HepG2 (cell line): ENCODE results near the gene RBBP5. TPM values are rescaled to one million over a fixed set of nuclear protein-coding genes. Genes with fewer than 3 reads are reported as not detected.

Experiments
- ATAC-seq: fragments of 200-7000 bp; cut with Tn5 transposase; 3 replicates; pipeline ENCODE4 v1.9.1; 2020; ENCODE audit warnings: mild to moderate bottlenecking, moderate library complexity
- BruUV-seq: library from RNA; stranded (reverse); fragments of 400-500 nt; replicated peaks from 2 replicates; lab custom pipeline; 2021; lab: Mats Ljungman, UMichigan
- CTCF ChIA-PET: fragments of 300-600 bp; formaldehyde crosslinking; extraction: SDS; loops from one replicate; lab custom pipeline; 2021; ENCODE audit warnings: low total read pairs, inconsistent platforms, low intra/inter-chr PET ratio; lab: Yijun Ruan, JAX
- POLR2A ChIA-PET: fragments of 350-600 bp; sonication (Branson Sonifier 250); formaldehyde crosslinking; loops from one replicate; lab custom pipeline; 2020; ENCODE audit warnings: antibody characterized with exemption, inconsistent platforms; lab: Yijun Ruan, JAX
- DNase-seq: peaks from one replicate; pipeline ENCODE4 v3.0.0-alpha.2; 2015; ENCODE audit warnings: low spot score
- FAIRE-seq: peaks from 3 replicates; lab custom pipeline; 2011; peaks lifted over from hg19 to GRCh38; lab: Jason Lieb, UNC
- H2AFZ ChIP-seq: one replicate; pipeline ENCODE4 v1.6.1; 2011; ENCODE audit warnings: low read length, inconsistent platforms
- H3K27ac ChIP-seq: fragments of 300-600 bp; 3 replicates; pipeline ENCODE4 v1.8.0; 2011; ENCODE audit warnings: mixed run types, mild to moderate bottlenecking, mixed read lengths, low read length, inconsistent platforms; ENCODE audit not compliant: insufficient read depth; ENCODE audit errors: extremely low read length
- H3K27me3 ChIP-seq, 2 experiments: fragments of 200-600 bp in 1 of 2; 2 replicates in 1 of 2; 3 replicates in 1 of 2; pipeline versions ENCODE4 v1.6.0 to v1.8.0; 2011; ENCODE audit warnings: low read length in 2 of 2, mild to moderate bottlenecking in 2 of 2, moderate library complexity in 2 of 2, inconsistent platforms in 1 of 2; ENCODE audit not compliant: insufficient read depth in 2 of 2, control insufficient read depth in 1 of 2
- H3K36me3 ChIP-seq, 2 experiments: fragments of 200-600 bp in 1 of 2; replicated peaks in 1 of 2; 2 replicates in 1 of 2; 3 replicates in 1 of 2; pipeline versions ENCODE4 v1.5.1 to v1.8.0; 2011; ENCODE audit warnings: low read length in 2 of 2, inconsistent platforms in 1 of 2; ENCODE audit not compliant: insufficient read depth in 2 of 2, control insufficient read depth in 1 of 2
- H3K4me1 ChIP-seq: 2 replicates; pipeline ENCODE4 v1.5.1; 2012; ENCODE audit warnings: low read length, inconsistent platforms; ENCODE audit not compliant: insufficient read depth
- H3K4me2 ChIP-seq: 2 replicates; pipeline ENCODE4 v1.6.0; 2011; ENCODE audit warnings: low read depth, low read length, inconsistent platforms
- H3K4me3 ChIP-seq, 3 experiments: fragments of 200-600 bp in 1 of 3; sonication (generic), shearing (Covaris generic) in 1 of 3; replicated peaks in 1 of 3; 2 replicates each; pipeline ENCODE4 v1.5.1; 2011 to 2016; ENCODE audit warnings: low read length in 3 of 3, inconsistent platforms in 2 of 3, low read depth in 2 of 3, mild to moderate bottlenecking in 2 of 3, control low read depth in 1 of 3, mixed read lengths in 1 of 3; ENCODE audit not compliant: insufficient read depth in 1 of 3
- H3K79me2 ChIP-seq: one replicate; pipeline ENCODE4 v1.6.1; 2011; ENCODE audit warnings: low read length, inconsistent platforms; ENCODE audit not compliant: insufficient read depth
- H3K9ac ChIP-seq: 2 replicates; pipeline ENCODE4 v1.6.0; 2011; ENCODE audit warnings: mild to moderate bottlenecking, low read depth, low read length, inconsistent platforms; ENCODE audit not compliant: insufficient read depth
- H3K9me3 ChIP-seq: 2 replicates; pipeline ENCODE4 v1.5.1; 2012; ENCODE audit warnings: mild to moderate bottlenecking, low read length
- H4K20me1 ChIP-seq: 2 replicates; pipeline ENCODE4 v1.6.0; 2011; ENCODE audit warnings: inconsistent platforms, mild to moderate bottlenecking, low read length, moderate library complexity; ENCODE audit not compliant: insufficient read depth
- JDP2 ChIP-seq: sonication (generic); formaldehyde crosslinking; IDR thresholded peaks from 2 replicates; pipeline ENCODE4 v1.8.1; 2022; ENCODE audit warnings: missing genetic modification reagents, borderline replicate concordance
- NFE2L1 ChIP-seq: sonication (generic); formaldehyde crosslinking; IDR thresholded peaks from 2 replicates; pipeline ENCODE4 v1.4.0; 2020; ENCODE audit warnings: missing genetic modification reagents, mild to moderate bottlenecking, borderline replicate concordance
- SNAPC2 ChIP-seq: sonication (generic); formaldehyde crosslinking; IDR thresholded peaks from 2 replicates; pipeline ENCODE4 v1.8.1; 2022; ENCODE audit warnings: mild to moderate bottlenecking, missing genetic modification reagents
- STAG1 ChIP-seq: sonication (generic); formaldehyde crosslinking; IDR thresholded peaks from 2 replicates; pipeline ENCODE4 v1.4.0; 2020; ENCODE audit warnings: missing genetic modification reagents
- THRA ChIP-seq: sonication (generic); formaldehyde crosslinking; IDR thresholded peaks from 2 replicates; pipeline ENCODE4 v1.4.0; 2020; ENCODE audit warnings: missing genetic modification reagents, borderline replicate concordance
- ZNF24 ChIP-seq: fragments of 450-650 bp; IDR thresholded peaks from 2 replicates; pipeline ENCODE4 v1.6.1; 2017; ENCODE audit warnings: antibody characterized with exemption, mild to moderate bottlenecking
- ZNF576 ChIP-seq: sonication (generic); formaldehyde crosslinking; IDR thresholded peaks from 2 replicates; pipeline ENCODE4 v1.4.0; 2020; ENCODE audit warnings: mild to moderate bottlenecking, missing genetic modification reagents
- WGBS: methylation state at CpG from one replicate; pipeline ENCODE4 v1.1.6; 2017; ENCODE audit warnings: low lambda C conversion rate; 5-methylcytosine and 5-hydroxymethylcytosine counted together
- in situ Hi-C: cut with HindIII; loops from 2 replicates; pipeline ENCODE4 v1.10.0; 2017; ENCODE audit warnings: low pct_unique_long_range_greater_than_20kb; ENCODE audit not compliant: extremely low pct_ligation_motif_present
- intact Hi-C: fragments of 100-400 bp; cut with micrococcal nuclease; formaldehyde crosslinking; loops from one replicate; pipeline ENCODE4 v1.10.0; 2022; ENCODE audit not compliant: unreplicated experiment
- polyA plus RNA-seq, 8 experiments: library from polyadenylated mRNA; depleted of rRNA in 3 of 8; stranded (reverse) in 7 of 8; unstranded in 1 of 8; fragments of >200 nt; fragmentation: Illumina TruSeq in 4 of 8; extraction: Trizol in 4 of 8; gene quantifications; 2 replicates each; pipeline versions ENCODE4 v1.2.1 to v1.2.3, GENCODE V29; 2011 to 2016; ENCODE audit warnings: low read depth in 4 of 8, missing spikeins in 1 of 8, mixed read lengths in 1 of 8; ENCODE audit not compliant: insufficient read depth in 1 of 8
- total RNA-seq, 5 experiments: library from RNA; depleted of rRNA; stranded (reverse); fragments of >200 nt; fragmentation: Illumina TruSeq; extraction: Trizol; gene quantifications; 2 replicates each; pipeline ENCODE4 v1.2.3, GENCODE V29; 2016; ENCODE audit warnings: low read depth in 1 of 5
- TF ChIP-seq, protein P1 (sequence below): sonication (generic); formaldehyde crosslinking; IDR thresholded peaks from 2 replicates; pipeline ENCODE4 v1.4.0; 2020; ENCODE audit warnings: mild to moderate bottlenecking, missing genetic modification reagents

The RBBP5 gene
- total and polyA plus RNA-seq, 2 of the 13 experiments (the other 11 are each of a cell fraction or from before 2014, with no cell fraction given), result 6.6 to 17.1 TPM

DNA sequence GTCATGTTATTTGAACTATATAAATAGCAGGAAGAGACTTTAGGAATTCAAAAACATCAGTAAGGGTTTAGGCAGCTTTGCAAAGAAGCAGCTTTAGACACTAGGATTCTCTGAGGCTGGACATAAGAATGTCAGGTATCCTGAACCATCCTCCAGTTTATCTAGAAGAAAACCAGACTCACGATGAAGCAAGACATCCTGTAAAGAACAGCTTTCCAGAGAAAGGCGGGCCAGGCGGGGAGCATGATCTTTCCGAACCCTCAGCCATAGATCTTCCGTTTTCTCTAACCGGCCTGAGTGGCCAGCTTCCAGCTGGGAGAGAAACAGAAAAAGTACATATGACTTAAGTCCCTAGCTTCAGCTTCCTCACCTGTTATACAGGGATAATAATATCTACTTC is 39.3 kb upstream of the RBBP5 start:
- FAIRE-seq (no peak), ATAC-seq (no peak), DNase-seq (no peak)
- H2AFZ ChIP-seq, result no peak overlapping the region
- H3K27ac ChIP-seq, result no peak overlapping the region
- 97% methylated on average over 6 of the region's 6 CpGs for WGBS
- no peak overlapping the region for H3K9ac ChIP-seq
- H3K4me3 ChIP-seq, result no peak overlapping the region
- peaks cover 12% of the 10 kb centered on the region for H3K9me3 ChIP-seq
- in situ Hi-C loops, result no loop called here
- no peaks in the 10 kb centered on the region for H4K20me1 ChIP-seq
- no TSS peak for BruUV-seq
- POLR2A ChIA-PET, result no interaction called here
- no peaks in the 10 kb centered on the region for H3K27me3 ChIP-seq
- no peaks in the 10 kb centered on the region for H3K4me1 ChIP-seq
- peaks cover 14 to 69% of the 10 kb centered on the region in 2 experiments for H3K36me3 ChIP-seq
- intact Hi-C loops, result no loop called here
- no peak overlapping the region for H3K4me2 ChIP-seq
- CTCF ChIA-PET, result no interaction called here
- H3K79me2 ChIP-seq, result no peaks in the 10 kb centered on the region
- TF ChIP-seq NFE2L1, result no peak
- TF ChIP-seq ZNF24, result no peak
- TF ChIP-seq, protein P1, sequence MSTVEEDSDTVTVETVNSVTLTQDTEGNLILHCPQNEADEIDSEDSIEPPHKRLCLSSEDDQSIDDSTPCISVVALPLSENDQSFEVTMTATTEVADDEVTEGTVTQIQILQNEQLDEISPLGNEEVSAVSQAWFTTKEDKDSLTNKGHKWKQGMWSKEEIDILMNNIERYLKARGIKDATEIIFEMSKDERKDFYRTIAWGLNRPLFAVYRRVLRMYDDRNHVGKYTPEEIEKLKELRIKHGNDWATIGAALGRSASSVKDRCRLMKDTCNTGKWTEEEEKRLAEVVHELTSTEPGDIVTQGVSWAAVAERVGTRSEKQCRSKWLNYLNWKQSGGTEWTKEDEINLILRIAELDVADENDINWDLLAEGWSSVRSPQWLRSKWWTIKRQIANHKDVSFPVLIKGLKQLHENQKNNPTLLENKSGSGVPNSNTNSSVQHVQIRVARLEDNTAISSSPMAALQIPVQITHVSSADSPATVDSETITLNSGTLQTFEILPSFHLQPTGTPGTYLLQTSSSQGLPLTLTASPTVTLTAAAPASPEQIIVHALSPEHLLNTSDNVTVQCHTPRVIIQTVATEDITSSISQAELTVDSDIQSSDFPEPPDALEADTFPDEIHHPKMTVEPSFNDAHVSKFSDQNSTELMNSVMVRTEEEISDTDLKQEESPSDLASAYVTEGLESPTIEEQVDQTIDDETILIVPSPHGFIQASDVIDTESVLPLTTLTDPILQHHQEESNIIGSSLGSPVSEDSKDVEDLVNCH (CRISPR knock-in tag), result no peak

- 86% methylated on average over 2 of the region's 2 CpGs for WGBS
- H3K27ac ChIP-seq, result no peak overlapping the region
- H4K20me1 ChIP-seq, result no peaks in the 10 kb centered on the region
- peaks cover 11 to 71% of the 10 kb centered on the region in 2 experiments for H3K36me3 ChIP-seq
- no peak for TF ChIP-seq STAG1
- no peak for TF ChIP-seq SNAPC2 (CRISPR knock-in tag)
- TF ChIP-seq JDP2, result no peak
- no peak for TF ChIP-seq THRA (CRISPR knock-in tag)
- TF ChIP-seq ZNF576 (CRISPR knock-in tag), result no peak
- ChIA-PET POLR2A (no interaction called here), CTCF (no interaction called here)
- H3K9ac ChIP-seq, result no peak overlapping the region
- peaks cover 17% of the 10 kb centered on the region for H3K9me3 ChIP-seq
- DNase-seq (no peak), ATAC-seq (no peak), FAIRE-seq (no peak)
- no peaks in the 10 kb centered on the region for H3K79me2 ChIP-seq
- H2AFZ ChIP-seq, result no peak overlapping the region
- H3K4me3 ChIP-seq, result no peak overlapping the region
- no peaks in the 10 kb centered on the region for H3K4me1 ChIP-seq
- intact Hi-C loops, result no loop called here
- BruUV-seq, result no TSS peak
- H3K27me3 ChIP-seq, result no peaks in the 10 kb centered on the region
- in situ Hi-C loops, result no loop called here
- no peak overlapping the region for H3K4me2 ChIP-seq
Observed at GRCh38 chr1:205158048-205158616, 36.4 kb upstream of the RBBP5 start.
